HG02798 (cell line): ENCODE data around the gene BRF1.
"Not testable (repeated sequence)": the region's sequence is repeated elsewhere in the genome, so short reads cannot be mapped to it uniquely, and the experiment has no call there.

Experiments used
- ATAC-seq: cut with Tn5 transposase; IDR thresholded peaks from one replicate; pipeline ENCODE4 v1.9.1; 2021; ENCODE audit warnings: mild to moderate bottlenecking; ENCODE audit not compliant: unreplicated experiment, poor library complexity

Gene BRF1

DNA sequence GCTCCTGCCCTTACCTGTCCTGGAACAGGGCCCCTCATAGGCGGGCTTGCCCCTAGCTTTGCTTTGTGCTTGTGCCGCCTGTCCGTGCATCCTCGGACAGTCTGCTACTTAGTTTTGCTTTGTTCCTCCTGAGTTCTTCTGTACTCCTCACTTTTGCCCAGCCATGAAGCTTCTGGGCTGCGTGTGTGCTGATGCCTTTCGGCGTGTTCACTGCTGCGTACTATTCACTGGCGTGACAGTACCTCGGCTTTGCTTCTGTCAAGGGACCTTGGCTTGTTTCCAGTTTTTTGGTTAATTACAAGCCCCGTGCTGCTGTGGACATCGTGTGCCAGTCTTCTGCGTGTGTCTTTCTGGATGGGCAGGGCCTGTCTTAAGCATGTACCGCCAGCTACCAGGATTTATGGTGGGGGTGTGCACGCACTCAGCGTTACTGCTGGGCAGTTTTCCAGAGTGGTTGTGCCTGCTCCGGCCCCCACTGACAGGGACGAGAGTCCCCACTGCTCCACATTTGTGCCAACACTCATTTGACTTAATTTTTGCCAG is 16.2 kb upstream of the BRF1 start:
- no peak for ATAC-seq

DNA sequence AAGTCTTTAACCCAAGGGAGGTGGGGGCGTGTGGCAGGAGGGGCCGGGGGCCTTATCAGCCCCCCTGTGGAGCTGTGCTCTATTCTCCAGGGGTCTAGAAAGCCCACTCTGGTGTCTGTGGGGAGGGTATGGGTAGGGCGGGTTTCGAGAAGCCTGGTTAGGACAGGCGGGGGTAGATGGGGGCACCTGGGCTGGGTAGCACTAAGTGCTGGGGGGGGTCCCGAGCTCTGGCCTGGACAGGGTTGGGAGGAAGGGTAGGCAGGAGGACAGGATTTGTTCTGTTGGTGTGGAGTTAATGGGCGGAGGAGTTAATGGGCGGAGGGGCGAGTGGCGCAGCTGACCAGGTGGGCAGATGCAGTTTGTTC is 15.8 kb upstream of the BRF1 start:
- ATAC-seq = no peak

DNA sequence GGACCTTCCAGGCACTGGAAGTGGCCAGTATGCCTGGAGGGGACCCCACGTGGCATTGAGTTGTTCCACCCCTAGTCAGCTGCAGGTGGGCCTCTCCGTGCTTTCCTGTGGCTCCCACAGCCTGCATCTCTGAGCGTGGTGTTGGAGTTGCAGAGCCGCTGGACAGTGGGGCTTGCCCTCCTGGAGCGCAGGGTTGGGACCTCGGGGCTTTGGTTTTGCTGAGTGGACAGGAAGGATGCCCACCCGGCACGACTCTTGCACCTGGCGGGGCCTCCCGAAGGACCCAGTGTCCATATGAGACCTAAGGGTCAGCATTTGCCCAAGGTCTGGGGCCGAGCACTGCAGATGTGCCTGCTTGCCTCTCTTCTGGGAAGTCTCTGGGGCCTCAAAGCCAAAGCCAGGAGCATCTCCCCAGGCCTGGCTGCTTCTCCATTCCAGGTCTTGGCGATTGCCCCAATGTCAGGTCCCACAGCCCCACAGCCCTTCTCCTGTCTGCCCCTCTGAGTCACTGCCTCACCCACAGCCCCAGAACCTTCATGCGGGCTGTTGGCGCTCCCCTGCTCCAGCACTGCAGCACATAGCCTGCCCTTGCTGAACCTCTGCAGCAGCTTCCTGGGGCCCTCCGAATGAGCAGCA is 15.3 kb upstream of the BRF1 start:
- no peak for ATAC-seq

DNA sequence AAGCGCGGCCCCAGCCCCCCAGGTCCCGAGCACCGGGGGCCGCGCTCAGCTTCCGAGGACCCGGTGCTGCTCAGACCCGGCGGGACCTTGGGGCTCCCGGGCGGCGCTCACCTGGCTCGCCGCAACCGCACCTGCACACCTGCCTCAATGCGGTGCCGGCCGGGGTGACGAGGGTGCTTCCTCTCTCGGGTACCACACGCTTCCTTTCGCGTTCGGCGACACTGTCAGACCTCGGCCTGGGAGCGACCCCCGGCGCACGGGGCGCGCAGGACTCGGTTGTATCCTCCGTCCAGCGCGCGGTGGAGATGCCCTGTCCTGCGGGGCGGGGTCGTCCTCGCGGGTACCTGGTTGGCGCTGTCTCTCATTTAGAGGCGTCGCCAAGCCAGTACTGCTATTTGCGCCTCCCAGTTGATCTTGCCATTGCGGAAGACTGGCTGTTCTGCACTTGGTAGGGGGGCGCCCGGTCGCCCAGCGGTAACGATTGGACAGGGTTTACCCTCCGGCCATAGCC is 14.5 kb upstream of the BRF1 start:
- ATAC-seq = peak; percentile 3

DNA sequence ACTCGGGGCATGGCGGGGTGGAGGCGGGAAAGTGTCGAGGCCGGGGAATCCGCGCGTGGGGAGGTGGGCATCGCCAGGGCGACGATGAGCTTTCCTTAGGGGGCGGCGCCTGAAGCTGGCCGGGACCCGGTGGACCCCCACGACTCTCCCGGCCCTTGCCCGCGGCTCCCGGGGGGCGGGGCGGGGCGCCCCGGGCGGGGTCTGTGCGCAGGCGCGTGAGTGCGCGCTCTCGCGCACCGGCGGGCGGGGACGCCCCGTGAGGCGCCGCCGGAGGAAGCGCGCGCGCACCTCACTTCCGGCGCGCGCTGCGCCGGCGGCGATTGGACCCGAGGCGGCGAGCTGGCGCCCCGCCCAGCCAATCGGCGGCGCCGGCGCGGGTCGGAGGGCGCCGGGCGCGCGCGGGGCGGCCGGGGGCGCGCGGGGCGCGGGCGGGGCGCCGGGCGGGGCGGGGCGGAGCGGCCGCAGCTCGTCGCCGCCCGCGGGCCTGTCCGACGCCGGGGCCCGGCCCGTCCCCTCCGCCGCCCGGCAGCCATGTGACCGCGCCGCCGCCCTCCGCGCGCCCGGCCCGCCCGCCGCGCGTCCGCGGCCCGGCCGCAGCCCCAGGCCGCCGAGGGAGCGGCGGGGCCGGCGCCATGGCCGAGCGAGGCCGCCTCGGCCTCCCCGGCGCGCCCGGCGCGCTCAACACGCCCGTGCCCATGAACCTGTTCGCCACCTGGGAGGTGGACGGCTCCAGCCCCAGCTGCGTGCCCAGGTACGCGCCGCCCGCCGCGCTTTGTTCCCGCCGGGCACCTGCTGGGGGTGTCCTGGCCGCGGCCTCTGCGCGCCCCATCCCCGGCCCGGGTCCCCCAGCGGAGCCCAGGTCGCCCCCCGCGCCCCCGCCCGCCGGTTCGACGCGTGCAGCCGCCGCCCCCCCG is 13.7 kb upstream of the BRF1 start, which contains the start of gene PACS2:
TSS of gene PACS2 (plus strand) at position 462 of the 914 bp plus-strand sequence. CDS start at position 633, 171 bp downstream.
- peak; percentile 86 for ATAC-seq

DNA sequence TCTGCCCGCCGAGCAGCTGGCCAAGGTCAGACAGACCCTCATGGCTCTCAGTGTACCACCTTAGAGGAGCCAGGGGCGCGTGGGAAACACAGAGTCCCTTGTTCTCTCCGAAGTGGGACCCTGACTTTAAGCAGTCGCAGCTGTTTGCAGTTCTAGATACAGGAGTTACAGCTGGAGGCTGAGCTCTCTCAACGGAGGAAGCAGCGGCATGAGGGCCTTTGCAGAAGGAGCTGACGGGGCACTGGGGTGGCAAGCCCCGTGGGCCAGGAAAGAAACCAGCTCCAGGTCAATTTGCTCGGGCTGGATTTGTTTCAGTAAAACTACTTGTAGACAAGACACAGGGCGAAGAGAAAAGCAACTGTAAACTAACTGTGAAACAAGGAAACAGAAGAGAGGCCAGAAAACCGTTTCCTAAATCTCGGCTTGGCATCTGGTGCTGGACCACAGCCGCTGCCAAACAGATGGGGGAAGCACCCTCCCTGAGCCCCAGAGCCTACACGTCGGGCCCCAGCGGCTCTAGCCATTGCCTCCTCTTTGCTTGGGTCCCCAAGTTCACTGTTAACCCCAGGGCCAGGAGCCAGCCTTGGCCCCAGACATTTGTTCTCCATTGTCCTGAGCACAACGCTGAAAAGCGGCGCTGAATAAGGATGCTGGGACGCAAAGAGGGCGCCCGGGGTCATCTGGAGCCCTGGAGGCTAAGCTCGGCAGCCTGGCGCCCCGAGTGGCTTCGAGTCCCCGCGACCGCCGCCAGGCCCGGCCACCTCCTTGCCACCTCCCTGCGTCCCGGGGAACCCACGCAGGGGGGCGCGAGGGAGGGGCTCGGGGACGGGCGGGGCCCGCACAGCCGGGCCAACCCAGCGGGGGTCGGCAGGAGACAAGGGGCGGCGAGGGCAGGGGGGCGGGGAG is 12.8 kb upstream of the BRF1 start:
- ATAC-seq = peak; percentile 2

DNA sequence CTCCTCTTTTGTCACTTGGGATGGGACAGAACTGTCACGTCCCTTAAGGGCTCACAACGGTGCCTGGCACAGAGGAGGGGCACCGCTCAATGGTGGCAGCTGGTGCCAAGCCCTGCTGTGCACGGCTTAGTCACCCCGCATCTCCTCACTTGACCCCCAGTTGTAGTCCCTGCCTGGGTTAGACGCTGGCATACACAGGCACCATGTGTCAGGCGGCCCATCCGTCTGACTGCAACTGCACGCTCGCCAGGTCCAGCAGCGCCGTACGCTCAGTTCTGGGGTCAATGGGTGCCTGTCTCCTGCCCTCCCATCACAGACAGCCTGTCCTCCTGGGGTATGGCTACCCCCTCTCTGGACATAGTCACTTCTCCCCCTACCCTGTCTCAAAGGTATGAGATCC is 12.2 kb upstream of the BRF1 start:
- ATAC-seq = no peak

DNA sequence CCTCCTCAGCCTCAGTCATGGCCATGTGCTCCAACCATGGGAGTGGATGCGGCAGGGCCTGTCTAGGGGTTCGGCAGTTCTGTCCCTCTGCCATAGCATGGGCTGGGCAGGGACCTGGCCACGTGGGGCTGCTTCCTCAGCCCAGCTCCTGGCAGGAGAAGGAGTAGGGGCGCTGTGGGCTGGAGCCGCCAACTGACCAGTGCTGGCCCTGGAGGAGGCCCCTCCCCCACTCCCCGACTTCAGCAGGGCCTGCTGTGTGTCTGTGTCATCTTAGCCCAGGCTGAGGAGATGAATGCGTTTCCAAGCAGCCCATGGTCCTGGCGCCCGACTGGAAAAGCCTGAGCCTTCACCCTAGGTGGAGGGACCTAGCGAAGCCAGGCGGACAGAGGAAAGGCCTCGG is 11.0 kb upstream of the BRF1 start:
- no peak for ATAC-seq

DNA sequence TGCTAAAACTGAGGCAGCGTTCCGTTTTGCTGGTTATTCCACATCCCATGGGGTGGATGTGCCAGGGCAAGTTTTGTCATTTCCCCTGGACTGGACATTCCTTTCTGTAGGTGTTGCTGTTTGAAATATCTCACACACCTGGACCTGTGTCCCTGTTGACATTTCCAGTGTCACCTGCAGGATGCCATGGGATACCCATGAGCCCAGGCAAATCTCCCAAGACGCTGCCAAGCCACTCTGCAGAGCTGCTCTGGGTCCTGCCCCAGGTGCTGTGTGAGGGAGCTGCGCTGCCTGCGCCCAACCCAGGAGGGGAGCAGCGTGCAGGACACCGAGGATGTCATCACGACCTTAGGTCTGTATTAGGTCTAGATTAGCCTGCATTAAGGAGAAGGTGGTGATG is 8.6 kb upstream of the BRF1 start:
- ATAC-seq = no peak

DNA sequence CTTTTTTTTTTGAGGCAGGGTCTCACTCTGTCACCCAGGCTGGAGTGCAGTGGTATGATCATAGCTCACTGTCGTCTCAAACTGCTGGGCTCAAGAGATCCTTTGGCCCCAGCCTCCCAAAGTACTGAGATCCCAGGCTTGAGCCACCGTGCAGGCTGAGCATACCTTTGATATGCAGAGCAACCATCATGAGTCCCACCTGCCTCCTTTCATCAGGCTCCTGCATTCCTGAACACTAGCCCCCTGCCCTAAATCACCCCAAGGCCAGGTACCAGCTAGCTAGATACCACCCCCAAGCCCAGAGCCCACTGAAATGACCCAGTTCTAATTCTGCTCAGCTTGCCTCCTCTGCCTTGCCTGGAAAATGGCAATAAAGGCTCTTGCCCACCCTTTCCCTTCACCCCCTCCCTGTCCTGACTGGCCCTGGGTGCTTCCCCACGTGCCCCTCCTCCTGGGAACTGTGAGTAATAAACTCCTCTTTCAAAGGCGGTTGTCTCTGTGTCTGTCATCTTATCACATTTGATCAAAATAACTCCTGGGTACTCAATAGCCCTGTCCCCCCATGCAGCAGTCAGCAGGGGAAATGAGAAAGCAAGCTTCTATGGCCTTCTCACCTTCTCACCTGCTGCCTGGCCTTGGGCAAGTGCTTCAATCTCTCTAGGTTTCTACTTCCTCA is 6.4 kb upstream of the BRF1 start:
- ATAC-seq = no peak

DNA sequence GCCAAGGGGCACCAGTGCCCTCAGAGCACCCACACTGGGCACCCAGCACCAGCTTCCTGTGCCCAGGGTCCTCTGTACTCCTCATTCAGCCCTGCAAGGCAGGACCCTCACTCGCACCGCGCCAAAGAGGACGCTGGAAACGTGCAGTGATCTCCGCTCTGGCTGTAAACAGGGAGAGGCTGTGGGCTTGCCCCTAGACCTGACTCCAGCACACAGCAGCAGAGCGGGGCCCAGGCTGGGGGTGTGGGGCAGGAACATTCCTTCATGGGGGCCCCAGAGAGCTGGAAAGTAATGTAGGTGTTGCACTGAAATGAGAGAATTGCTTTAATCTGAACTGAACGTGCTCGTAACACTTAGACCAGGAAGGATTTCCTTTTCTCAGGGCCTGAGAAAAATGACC is 5.0 kb upstream of the BRF1 start:
- ATAC-seq = no peak

DNA sequence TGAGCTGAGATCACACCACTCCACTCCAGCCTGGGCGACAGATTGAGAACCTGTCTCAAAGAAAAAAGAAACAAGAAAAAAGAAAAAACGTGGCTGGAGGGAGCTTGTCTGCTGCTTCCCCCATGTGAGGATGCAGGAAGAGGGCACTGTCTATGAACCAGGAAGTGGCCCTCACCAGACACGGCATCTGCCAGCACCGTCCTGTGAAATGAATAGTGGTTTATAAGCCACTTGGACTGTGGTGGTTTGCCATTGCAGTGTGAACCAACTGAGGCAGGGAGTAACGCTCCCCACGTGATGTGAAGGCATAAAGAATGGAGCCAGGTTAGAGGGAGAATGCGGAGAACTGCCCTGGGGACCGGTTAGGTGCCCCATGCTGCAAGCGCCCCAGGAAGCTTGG is 4.5 kb upstream of the BRF1 start:
- no peak for ATAC-seq

DNA sequence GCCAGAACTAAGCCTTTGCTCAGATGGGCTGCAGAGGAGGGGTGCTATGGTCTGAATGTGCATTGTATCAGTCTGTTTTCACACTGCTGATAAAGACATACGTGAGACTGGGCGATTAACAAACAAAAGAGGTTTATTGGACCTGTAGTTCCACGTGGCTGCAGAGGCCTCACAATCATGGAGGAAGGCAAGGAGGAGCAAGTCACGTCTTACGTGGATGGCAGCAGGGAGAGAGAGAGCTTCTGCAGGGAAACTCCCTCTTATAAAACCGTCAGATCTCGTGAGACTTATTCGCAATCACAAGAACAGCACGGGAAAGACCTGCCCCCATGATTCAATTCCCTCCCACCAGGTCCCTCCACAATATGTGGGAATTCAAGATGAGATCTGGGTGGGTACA is 3.8 kb upstream of the BRF1 start:
- ATAC-seq = no peak

DNA sequence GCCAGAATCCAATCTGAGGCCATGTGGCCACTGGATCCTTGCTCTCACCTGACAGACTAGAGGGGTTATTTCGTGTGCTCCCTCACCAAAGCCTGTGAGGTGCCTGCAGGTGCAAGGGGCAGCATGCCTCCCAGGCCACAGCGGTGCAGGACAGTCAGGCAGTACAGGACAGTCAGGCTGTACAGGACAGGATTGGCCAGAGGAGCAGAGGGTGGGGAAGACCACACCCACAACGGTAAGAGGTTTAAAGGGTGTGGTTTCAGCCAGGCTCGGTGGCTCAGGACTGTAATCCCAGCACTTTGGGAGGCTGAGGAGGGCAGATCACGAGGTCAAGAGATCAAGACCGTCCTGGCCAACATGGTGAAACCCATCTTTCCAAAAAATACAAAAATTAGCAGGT is 3.1 kb upstream of the BRF1 start:
- no peak for ATAC-seq

DNA sequence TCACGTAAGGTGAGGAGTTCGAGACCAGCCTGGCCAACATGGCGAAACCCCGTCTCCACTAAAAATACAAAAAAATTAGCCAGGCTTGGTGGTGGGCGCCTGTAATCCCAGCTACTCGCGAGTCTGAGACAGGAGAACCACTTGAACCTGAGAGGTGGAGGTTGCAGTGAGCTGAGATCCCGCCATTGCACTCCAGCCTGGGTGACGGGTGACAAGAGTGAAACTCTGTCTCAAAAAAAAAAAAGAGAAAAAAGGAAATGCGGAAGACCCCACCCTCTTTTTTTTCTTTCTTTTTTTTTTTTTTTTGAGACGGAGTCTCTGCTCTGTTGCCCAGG is 1.1 kb upstream of the BRF1 start:
- ATAC-seq = not testable (repeated sequence)

DNA sequence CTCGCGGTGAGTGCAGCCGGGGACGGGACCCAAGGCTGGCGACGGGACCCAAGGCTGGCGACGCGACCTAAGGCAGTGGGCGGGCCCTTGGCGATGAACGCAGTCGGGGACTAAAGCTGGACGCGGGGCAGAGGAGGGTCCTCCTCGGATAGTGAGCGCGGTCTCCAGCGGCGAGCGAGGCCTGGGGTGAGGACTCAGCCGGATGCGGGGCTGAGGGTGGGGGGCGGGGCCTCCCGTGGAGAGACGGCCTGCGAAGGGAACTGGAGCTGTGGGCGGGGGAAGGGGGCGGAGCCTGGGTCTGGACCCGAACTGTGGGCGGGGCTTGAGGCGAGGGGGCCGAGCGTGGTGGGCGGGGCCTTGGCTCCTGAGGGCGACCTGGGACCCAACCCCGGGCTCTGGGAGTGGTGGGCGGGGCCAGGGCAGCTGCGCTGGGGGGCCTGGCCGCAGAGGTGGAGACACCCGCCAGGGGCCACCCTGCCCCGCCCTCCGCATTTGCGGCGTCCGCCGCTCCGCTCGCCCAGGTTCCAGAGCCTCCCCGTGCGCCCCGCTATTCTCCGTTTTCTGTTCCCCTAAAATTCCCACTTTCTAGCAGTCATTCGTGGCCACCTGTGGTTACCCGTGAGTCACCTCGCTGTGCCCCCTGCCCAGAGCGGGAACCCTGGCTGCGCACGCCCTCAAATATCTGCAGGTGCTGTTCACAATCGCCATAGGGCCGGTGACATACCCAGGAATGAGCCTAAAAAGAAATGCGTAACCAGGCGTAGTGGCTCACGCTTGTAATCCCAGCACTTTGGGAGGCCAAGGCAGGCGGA is 508 bp upstream of the BRF1 start:
- peak; percentile 66 for ATAC-seq

DNA sequence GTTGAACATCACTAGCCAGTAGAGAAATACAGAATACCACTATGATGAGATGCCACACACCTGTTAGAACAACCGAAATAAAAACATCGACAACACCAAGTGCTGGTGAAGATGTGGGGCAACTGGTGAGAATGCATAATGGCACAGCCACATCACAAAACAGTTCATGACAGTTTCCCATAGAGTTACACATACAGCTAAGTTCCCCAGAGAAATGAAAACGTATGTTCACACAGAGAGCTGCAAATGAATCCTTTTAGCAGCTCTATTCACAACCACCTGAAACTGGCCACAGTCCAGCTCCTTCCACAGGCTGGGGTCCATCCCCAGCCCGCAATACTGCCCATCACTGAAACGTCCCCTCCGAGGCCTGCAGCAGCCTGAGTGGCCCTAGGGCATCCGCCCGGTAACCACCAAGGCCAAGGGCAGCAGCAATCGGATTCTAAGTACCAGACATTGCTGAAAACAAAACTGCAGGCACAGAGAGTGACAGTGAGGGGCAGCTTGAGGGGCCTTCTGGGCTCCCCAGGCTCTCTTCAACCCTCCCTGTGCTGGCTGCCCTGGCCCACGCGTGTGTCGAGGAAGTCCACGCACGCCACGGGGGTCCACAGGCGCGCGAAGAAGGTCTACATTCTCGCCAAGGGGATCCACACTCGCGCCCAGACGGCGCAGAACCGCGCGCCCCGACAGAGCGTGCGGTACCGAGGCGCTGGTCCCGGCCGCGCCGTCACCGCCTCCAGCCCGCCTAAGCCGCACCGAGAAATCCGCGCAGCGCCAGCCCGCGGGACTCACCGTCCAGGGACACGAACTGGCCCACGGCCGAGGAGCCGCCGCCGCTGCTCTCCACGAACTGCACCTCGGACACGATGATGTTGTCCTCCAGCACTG is 903 bp downstream of the BRF1 start:
- peak; percentile 11 for ATAC-seq

DNA sequence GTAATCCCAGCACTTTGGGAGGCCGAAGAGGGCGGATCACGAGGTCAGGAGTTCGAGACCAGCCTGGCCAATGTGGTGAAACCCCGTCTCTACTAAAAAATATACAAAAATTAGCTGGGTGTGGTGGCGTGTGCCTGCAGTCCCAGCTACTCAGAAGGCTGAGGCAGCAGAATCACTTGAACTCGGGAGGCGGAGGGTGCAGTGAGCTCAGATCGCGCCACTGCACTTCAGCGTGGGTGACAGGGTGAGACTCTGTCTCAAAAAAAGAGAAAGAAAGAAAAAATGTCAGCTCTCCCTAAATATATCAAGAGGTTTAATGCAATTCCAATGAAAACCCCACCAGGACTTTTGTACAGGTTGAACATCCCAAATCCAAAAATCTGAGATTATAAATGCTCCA is 3.5 kb downstream of the BRF1 start:
- ATAC-seq = not testable (repeated sequence)
